HG02763 (cell line): ENCODE measurements around the gene MAP2K3.

ENCODE experiments used
- ATAC-seq: cut with Tn5 transposase; IDR thresholded peaks from one replicate; pipeline ENCODE4 v1.9.1; 2021; ENCODE audit warnings: mild to moderate bottlenecking, moderate library complexity; ENCODE audit not compliant: unreplicated experiment

Gene MAP2K3

DNA sequence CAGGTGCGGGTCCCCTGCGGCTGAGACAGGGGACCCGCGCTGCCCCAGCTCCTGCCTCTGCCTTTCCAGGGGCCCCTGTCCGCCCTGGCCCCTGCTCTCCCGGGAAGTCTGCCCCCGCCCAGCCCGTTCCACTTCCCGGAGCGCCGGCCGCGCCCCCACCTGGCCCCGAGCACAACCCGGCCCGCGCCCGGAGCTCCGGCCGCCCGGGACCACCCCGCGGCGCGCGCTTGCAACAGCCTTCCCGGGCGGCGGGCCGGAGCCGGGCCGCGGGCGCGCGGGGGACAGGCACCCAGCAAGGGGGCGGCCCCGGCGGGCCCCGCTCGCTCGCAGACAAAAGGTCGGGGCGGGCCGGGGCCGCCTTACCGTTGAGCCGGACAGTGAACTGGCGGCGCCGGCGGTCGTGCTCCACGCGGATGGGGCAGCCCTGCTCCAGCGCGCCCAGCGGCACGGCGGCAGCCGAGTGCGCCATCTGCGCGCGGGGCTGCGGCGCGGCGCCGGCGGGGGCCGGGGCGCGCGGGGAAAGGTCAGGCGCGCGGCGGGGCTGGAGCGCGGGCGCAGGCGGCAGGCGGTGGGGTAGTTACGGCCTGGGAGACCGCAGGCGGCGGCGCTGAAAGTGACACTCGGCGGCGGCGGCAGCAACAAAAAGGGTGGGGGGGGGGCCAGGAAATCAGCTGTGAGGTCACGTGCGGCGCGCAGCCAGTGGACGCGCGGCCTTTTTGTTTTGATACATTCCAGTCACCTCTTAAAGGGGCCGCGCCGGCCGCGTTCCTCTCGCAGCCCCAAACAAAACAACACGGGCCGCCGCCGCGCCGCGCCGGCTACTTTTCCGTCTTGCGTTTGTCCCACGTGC lies 31.5 kb upstream of the MAP2K3 start, which contains the start of gene NATD1:
TSS of gene NATD1 (minus strand) at position 615 of the 850 bp plus-strand sequence. CDS start at position 469, 146 bp downstream.
- ATAC-seq = peak; percentile 71

DNA sequence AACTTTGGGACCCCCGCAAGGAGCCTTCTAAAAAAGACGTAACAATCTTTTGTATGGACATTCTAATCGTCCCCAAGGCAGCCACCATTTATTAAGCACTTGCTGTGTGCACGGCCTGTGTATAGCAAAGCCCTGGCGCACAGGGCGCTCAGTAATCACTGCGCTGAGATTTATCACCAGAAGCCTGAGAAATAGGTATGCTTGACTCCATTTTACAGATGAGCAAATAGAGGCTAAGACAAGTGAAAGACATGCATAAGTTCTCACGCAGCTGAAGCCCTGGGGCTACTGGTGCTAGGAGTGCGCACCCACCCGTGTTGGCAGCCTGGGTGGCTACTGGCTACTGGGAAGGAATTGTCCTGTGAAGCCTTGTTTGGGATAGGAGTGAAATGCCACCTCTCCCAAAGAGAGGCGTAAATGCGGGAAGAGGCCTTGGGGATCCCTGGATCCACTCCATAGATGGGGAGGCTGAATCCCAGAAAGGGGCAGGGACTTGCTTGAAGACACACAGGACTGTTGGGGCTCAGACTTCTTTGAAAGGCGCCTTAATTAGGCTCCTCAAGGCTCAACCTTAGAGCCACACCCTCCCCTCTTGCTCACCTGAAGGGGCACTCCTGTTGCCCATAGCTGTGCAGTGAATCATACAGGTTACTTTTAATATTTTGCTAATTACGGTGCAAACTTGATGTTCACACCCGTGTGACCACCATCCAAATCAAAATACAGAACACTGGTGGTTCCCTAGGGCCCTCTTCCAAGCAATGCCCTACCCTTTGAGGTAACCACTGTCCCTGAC lies 30.7 kb upstream of the MAP2K3 start:
- no peak for ATAC-seq

DNA sequence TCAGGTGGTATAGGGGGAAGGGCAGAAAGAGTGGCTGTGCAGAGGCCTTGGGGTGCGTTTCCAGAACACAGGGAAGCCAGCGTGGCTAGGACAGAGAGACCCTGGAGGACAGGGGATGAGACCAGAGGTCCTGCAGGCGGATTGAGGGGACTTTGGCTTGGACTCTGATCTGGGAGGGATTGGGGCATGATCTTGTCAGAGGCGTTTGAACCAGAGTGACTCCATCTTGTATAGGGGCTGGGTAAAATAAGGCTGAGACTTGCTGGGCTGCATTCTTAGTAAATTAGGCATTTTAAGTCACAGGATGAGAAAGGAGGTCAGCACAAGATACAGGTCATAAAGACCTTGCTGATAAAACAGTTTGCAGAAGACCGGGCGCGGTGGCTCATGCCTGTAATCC lies 25.9 kb upstream of the MAP2K3 start:
- ATAC-seq = no peak

DNA sequence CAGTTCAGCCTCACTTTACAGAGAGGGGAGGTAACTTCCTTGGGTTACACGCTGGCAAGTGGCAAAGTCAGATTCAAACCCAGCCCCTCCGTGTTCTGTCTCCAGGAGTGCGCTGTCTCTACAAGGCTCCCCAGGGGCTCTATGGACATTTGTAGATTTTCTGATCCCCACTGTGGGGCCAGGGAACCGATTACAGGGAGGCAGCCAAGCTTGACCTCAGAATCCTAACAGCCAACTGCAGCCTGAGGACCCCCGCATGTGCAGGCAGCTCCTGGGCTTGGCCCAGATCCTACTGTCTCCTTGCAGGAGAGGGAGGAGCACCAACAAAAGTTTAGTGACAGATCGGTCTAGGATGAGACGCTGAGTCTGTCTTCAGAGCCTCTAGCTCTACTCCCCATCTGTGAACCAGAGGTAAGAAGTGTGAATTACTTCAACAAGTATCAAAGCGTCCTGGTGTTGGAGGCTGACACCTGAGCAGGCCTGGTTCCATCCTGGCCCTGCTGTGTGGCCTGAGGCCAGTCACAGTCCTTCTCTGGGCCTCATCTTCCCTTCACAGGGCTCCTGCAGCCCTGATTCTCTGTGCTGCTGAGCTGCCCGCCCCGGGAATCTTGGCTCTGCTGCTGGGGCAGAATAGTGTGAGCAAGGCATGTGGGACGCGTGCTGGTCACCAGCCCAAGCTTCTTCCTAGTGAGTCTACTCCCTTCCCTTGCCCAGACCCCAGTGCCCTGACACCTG lies 22.1 kb upstream of the MAP2K3 start:
- no peak for ATAC-seq

- no peak for ATAC-seq
These were observed 21.1 kb upstream of the MAP2K3 start for GRCh38 chr17:21263376-21263775.

GRCh38 chr17:21268596-21269188 lies 15.8 kb upstream of the MAP2K3 start:
- ATAC-seq = no peak

DNA sequence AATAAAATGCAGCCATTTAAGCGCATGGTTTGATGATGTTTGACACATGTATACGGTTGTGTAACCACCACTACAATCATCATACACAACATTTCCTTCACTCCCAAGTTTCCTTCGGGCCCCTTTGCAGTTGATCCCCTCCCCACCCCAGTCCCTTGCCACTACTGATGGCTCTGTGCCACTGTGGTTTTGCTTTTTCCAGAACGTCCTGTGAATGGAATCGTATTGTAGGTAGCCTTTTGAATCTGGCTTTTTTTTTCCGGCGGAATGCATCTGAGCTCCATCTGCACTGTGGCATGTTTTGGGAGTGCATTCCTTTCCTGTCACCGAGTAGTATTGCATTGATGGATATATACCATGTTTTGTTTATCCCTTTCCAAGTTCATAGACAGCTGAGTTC lies 15.1 kb upstream of the MAP2K3 start:
- ATAC-seq = no peak

GRCh38 chr17:21271454-21272183 lies 12.9 kb upstream of the MAP2K3 start:
- no peak for ATAC-seq

DNA sequence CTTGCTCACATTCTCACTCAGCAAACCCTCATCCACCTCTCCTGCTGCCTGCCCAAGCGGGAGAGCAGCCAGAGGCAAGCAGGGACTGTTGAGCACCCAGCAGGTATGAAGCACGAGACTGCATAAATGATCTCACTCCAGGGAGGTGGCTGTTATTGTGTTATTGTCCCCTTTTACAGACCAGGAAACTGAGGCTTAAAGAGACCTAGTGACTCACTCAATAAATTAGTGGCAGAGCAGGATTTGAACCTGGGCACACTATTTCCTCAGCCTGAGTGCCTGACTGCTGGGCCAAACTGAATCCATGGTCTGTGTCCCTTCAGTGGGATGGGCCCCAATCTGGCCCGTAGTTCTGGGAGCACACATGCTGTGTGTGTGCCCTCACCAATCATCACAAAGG lies 12.3 kb upstream of the MAP2K3 start:
- no peak for ATAC-seq

- no peak for ATAC-seq
These were observed 11.4 kb upstream of the MAP2K3 start for GRCh38 chr17:21272881-21273792.

DNA sequence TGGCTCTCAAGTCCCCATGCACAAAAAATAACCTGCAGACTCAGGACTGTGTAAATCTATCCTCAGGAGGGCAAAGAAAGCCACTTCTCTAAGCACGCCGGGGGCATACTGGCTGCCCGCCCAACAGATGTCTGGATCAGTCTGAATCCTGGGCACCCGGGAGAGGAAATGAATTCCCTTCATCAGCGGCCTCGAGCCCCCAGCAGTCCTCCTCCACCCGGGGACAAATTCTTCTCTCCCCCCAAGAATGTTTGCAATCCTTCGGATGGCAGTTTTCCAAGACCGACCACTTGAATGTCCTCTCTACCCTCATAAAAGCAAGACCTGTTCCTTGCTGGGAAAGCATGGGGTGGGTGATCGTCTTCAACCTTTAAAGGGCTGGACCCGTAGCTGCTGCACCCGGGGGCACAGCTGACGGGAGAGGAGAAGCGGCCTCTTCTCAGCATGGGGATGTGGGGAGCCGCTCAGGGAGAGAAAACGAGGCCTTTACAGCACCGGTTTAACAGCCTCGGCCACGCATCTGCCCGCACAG lies 9.4 kb upstream of the MAP2K3 start:
- no peak for ATAC-seq

- peak; percentile 92 for ATAC-seq
These were observed 8.8 kb upstream of the MAP2K3 start for GRCh38 chr17:21275579-21276263.

DNA sequence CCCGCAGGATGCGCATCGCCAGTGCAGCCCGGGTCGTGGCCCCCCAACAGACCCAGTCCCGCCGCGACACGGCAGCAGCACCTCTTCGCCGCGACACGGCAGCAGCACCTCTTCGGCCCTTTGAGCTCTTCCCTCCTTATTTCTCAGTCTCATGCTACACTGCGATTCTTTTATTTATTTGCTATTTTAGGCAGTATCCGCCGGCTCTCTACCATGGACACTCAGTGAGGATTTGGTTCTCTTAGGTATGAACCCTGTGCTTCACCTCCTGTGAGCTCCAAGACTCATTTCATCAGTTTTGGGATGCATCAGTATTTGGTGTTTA lies 8.3 kb upstream of the MAP2K3 start:
- ATAC-seq = no peak

- ATAC-seq = no peak
These were observed 7.2 kb upstream of the MAP2K3 start for GRCh38 chr17:21277332-21277731.

DNA sequence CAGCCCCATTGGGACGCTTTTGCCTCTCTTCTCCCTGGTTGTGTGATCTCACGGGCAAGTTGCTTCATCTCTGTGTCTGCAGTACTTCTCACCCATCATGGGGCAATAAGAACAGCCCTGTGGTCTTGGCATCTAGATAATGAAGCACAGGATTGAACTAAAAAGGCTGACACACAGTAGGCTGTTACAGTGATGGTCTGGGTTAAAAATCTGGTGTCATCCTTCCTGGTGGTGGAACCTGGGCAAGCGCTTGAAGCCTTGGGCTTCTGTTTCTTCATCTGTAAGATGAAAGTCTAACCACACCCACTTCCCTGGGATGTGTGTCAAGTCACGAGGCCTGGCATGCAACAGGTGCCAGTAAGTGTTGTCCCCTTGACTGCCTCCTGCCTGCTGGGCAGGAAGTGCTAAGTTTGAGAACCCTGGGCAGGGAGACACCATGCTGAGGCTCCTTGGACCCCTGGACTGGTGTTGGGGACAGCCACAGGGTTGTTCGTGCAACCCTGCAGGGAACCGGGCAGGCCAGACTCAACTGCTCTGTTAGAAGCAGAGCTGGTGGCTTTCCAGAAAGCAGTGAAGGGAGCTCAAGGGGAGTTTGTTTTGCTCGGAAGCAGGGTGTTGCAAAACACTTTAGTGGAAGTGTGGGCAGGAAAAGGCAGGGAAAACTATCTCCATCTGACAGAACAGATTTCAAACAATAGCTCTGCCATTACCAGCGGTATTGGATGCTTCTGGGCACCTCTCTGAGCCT lies 5.9 kb upstream of the MAP2K3 start:
- no peak for ATAC-seq

- no peak for ATAC-seq
These were observed 5.3 kb upstream of the MAP2K3 start for GRCh38 chr17:21279198-21279535.

DNA sequence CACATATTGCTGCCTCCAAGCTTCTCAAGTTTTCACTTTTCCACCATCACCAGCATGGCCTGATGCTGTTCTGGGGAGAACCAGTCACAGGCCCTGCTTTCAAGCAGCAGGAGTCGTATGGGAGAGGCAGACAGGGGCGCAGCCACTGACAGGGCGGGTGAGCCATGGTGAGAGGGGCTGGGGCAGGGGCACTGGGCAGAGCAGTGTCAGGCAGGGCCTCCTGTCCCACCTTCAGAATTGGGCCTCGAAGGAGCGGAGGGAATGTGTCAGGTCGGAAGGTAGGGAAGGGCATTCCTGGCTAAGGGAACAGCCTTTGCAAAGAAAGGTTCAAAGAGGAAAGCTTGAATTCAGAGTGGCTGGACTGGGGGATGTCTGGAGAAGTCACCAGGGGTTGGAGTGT lies 4.9 kb upstream of the MAP2K3 start:
- ATAC-seq = no peak

DNA sequence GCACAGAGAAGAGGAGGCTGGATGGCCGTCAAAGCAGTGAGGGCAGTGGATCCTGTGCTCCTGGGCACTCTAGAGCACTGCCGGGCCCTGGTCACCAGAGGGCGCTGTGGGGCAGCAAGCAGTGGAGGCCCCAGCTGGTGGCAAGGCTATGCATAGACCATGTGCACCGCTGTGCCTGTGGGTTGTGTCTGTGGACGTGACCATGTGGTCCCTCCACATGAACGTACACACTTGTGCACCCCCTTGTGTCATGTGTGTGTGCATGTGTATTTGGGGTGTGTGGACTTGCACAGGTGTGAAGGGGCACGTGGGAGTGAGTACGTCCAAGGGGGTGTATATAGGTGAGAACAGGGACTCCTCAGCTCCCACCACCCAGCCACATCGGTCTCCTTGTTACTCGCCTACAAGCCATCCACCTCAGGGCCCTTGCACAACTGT lies 4.4 kb upstream of the MAP2K3 start:
- ATAC-seq = peak; percentile 25
